Measurements from ENCODE around the gene CACNA1H.

Gene CACNA1H

GRCh38 chr16:1154291-1154886 lies 1.5 kb downstream of the CACNA1H start:
- no peak for TF ChIP-seq CTCF (IDR thresholded peaks at IDR 0.05; ENCODE audit: low read depth, low read length)
- Histone ChIP-seq H3K36me3 (no peaks in the 10 kb centered on the region), H3K27me3 (peaks cover 4% of the 10 kb centered on the region), H3K4me1 (peaks cover 5% of the 10 kb centered on the region; the same call in 1 of the 2 replicates), H3K4me3 (ENCODE audit: low read depth, low read length) (no peak overlapping the region), H3K9me3 (no peaks in the 10 kb centered on the region)
- no peak for DNase-seq

GRCh38 chr16:1154887-1155331 lies 2.0 kb downstream of the CACNA1H start:
- TF ChIP-seq CTCF (IDR thresholded peaks at IDR 0.05; ENCODE audit: low read depth, low read length) = no peak
- Histone ChIP-seq H3K27me3 (peaks cover 4% of the 10 kb centered on the region), H3K36me3 (no peaks in the 10 kb centered on the region), H3K4me1 (peaks cover 5% of the 10 kb centered on the region; the same call in 1 of the 2 replicates), H3K9me3 (no peaks in the 10 kb centered on the region), H3K4me3 (ENCODE audit: low read depth, low read length) (no peak overlapping the region)
- DNase-seq = no peak

- no peak for TF ChIP-seq CTCF (IDR thresholded peaks at IDR 0.05; ENCODE audit: low read depth, low read length)
- Histone ChIP-seq H3K4me3 (ENCODE audit: low read depth, low read length) (no peak overlapping the region), H3K36me3 (no peaks in the 10 kb centered on the region), H3K4me1 (peaks cover 5% of the 10 kb centered on the region; the same call in 1 of the 2 replicates), H3K27me3 (peaks cover 4% of the 10 kb centered on the region), H3K9me3 (no peaks in the 10 kb centered on the region)
- DNase-seq = peak; percentile 55
Observed at GRCh38 chr16:1155353-1156054, 2.6 kb downstream of the CACNA1H start.

- no peaks in the 10 kb centered on the region for H3K9me3 ChIP-seq
- H3K27me3 ChIP-seq = peaks cover 4% of the 10 kb centered on the region
- H3K36me3 ChIP-seq = no peaks in the 10 kb centered on the region
- no peak for DNase-seq
- no peak for TF ChIP-seq CTCF (IDR thresholded peaks at IDR 0.05; ENCODE audit: low read depth, low read length)
- no peak overlapping the region for H3K4me3 ChIP-seq (ENCODE audit: low read depth, low read length)
- peaks cover 5% of the 10 kb centered on the region; the same call in 1 of the 2 replicates for H3K4me1 ChIP-seq
Observed at GRCh38 chr16:1156055-1156982, 3.4 kb downstream of the CACNA1H start.

GRCh38 chr16:1156983-1157638 lies 4.2 kb downstream of the CACNA1H start:
- H3K4me1 ChIP-seq = peaks cover 1% of the 10 kb centered on the region; the same call in 1 of the 2 replicates
- no peak for DNase-seq
- no peaks in the 10 kb centered on the region for H3K36me3 ChIP-seq
- TF ChIP-seq CTCF (IDR thresholded peaks at IDR 0.05; ENCODE audit: low read depth, low read length) = no peak
- peaks cover 4% of the 10 kb centered on the region for H3K27me3 ChIP-seq
- H3K9me3 ChIP-seq = no peaks in the 10 kb centered on the region
- no peak overlapping the region for H3K4me3 ChIP-seq (ENCODE audit: low read depth, low read length)

Data from BE2C (cell line).